22Rv1 (cell line): Measurements from ENCODE around the gene HDGFL2.

Experiments
- ZFX ChIP-seq: fragments of 450-650 bp; IDR thresholded peaks from 2 replicates; pipeline ENCODE4 v1.6.1; 2017; ENCODE audit warnings: antibody characterized with exemption, borderline replicate concordance
- TF ChIP-seq, protein P1 (sequence below): fragments of 450-650 bp; IDR thresholded peaks from 2 replicates; pipeline ENCODE4 v1.5.1; 2017; ENCODE audit warnings: mild to moderate bottlenecking

DNA sequence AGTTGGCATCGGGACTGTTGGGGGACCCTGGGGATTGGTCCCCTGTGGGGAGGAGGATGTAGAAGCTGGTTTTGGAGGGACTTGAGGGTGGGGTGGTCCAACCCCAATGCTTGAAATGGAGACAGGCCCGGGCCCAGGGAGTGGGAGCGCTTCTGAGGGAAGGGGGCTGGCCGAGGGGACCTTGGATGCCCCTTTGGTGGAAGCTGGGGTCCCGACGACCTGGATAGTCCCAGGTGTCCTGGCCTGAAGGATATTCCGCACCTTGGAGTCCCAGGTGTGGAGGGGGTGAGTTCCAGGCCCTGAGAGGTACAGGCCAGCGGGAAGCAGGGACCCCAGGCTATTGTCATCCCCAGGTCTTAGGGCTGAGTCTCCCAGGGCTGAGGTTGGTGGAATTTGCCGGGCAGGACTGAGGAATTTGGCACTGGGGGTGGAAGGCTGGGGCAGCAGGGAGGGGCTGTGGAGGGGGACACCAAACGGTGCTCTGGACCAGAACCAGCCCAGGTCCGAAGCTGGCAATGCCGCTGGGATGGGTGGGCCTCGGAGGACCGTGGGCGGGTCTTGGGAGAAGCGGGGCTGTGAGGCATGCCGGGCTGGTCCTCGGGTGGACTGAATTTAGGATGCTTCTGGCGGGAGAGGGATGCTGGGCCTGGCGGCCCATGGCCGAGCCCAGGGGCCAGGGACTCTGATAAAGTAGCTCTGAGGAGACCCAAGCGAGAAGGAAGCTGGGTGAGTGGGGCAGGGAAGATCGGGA lies 1.8 kb downstream of the HDGFL2 start:
- TF ChIP-seq, protein P1, sequence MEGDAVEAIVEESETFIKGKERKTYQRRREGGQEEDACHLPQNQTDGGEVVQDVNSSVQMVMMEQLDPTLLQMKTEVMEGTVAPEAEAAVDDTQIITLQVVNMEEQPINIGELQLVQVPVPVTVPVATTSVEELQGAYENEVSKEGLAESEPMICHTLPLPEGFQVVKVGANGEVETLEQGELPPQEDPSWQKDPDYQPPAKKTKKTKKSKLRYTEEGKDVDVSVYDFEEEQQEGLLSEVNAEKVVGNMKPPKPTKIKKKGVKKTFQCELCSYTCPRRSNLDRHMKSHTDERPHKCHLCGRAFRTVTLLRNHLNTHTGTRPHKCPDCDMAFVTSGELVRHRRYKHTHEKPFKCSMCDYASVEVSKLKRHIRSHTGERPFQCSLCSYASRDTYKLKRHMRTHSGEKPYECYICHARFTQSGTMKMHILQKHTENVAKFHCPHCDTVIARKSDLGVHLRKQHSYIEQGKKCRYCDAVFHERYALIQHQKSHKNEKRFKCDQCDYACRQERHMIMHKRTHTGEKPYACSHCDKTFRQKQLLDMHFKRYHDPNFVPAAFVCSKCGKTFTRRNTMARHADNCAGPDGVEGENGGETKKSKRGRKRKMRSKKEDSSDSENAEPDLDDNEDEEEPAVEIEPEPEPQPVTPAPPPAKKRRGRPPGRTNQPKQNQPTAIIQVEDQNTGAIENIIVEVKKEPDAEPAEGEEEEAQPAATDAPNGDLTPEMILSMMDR = no peak
- TF ChIP-seq ZFX = no peak
